A172 (cell line): ENCODE results near the gene PRDX3. TPM values are rescaled to one million over a fixed set of nuclear protein-coding genes. Genes with fewer than 3 reads are reported as not detected.

Experiments used
- DNase-seq: peaks from one replicate; pipeline ENCODE4 v3.0.0-alpha.2; 2015; ENCODE audit warnings: low spot score
- total RNA-seq: library from RNA; depleted of rRNA; stranded (reverse); fragments of >200 nt; shearing (Covaris generic); gene quantifications from 2 replicates; pipeline ENCODE4 v1.2.3, GENCODE V29; 2014; rRNA removed

The PRDX3 gene
- total RNA-seq, 1 experiment from 2014 or later: 407 TPM

DNA sequence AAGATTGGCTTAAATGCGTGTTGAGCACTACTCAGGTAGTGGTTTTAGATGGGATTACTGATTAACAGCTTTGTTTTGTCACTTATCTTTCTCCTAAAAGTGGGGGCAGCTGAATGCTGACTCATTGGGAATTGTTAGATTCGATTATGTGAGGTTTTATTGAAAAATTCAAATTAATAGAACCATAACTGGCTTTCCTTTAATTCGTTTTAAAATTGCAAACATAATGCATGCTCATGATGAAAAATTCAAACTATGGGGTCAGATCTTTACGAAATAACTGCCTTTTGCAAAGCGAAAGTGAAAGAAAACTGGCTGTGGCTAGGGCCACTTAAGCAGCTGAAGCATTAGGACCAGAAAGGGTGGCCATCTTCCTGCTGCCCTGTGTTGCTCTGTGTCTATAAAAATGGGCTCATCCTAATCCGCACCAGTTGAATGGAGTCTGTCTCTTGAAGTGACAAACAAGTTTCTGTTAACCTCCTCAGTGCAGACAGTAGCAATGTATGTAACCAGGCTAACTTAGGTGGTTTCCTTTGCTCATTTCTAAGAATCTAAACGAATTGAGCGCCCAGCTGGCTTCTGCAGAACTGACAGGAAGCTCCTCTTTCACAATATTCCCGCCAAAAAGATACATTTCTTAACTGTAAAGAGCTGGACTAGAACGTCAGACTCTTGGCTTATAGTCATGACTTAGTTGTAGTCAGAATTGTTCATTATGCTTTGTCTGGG, 46.9 kb downstream of the PRDX3 start:
- DNase-seq: peak; percentile 67

DNA sequence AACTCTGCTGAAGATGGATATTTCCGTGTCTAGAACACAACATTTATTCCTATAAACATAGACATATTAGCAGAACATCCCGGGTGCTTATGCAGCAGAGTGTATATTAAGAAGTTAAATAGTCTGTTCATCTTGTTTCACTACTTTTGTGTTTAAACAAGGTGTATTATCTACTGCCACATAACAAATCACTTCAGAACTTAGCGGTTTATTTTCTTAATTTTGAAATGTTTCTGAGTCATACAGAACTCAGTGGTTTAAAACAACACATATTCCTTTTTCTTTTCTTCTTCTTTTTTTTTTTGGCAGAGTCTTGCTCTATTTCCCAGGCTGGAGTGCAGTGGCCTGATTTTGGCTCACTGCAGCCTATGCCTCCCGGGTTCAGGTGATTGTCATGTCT, 48.9 kb downstream of the PRDX3 start:
- no peak for DNase-seq

DNA sequence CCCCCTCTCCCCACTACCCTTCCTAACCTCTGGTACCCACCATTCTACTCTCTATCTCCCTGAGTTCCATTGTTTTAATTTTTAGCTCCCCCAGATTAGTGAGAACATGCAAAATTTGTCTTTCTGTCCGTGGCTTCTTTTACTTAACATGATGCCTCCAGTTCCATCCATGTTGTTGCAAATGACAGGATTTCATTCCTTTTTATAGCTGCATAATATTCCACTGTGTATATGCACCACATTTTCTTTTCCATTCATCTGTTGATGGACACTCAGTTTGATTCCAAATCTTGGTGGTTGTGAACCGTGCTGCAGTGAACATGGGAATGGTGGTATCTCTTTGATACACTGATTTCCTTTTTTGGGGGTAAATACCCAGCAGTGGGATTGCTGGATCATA, 52.7 kb downstream of the PRDX3 start:
- DNase-seq: no peak

DNA sequence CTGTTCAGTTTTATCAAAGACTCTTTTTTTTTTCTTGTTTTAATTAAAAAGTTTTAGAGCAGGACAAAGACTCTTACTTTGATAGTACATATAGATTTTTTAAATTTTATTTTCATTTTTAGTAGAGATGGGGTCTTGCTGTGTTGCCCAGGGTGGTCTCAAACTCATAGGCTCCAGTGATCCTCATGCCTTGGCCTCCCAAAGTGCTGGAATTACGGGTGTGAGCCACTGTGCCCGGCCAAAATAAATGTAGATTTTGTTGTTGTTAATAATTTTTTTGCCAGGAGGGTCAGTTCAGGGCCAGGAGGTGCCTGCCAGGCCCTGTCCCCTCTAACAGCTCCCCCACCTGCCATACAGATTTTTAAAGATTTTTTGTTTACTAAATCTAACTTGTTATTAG, 57.7 kb downstream of the PRDX3 start:
- DNase-seq: no peak

DNA sequence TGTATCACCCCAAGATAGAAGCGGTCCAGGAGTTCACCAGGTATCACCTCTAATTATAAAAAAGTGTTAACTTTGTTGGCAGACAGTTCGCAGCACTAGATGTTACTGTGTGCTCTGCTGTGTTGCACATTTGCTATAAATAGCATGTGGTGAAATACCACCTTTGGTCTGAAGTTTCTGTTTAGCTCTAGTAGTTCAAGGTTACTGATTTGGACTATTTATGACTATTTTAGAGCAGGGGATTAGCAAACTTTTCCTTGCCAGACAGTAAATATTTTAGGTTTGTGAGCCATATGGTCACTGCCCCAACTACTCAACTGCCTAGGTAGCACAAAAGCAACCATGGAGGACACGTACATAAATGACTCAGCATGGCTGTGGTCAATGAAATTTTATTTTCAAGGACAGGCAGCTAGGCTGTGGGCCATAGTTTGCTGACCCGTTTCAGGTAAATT, 58.2 kb downstream of the PRDX3 start:
- peak; percentile 63 for DNase-seq

DNA sequence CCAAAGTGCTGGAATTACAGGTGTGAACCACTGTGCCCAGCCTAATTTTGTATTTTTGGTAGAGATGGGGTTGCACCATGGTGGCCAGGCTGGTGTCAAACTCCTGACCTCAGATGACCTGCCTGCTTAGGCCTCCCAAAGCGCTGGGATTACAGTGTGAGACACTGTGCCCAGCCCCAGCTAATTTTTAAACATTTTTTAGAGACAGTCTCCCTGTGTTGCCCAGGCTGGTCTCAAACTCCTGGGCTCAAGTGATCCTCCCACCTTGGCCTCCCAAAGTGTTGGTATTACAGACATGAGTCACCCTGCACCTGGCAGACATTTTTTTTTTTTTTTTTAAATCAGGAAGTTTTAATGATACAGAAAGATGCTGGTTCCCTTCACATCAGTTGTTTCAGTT, 59.2 kb downstream of the PRDX3 start:
- DNase-seq: no peak

DNA sequence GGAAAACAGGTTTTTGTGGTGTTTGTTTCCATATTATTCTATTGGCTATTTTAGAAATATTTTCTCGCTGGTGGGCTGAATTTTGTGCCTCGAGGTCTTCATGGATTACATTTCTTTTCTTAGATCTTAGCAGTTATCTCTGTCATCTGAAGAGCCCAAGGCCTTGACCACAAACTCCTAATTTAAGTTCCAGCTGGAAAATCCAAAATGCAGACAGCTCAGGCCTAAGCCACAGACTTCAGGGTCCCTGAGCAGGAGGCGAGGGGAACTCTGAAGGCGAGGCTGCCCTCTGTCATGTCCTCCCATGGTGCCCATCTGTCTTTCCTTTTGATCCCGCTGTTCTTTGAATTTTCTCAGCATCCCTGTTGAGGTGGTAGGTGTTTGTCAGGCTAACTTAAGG, 60.4 kb downstream of the PRDX3 start:
- DNase-seq: no peak

Other genes starting within 250 kb of the PRDX3 start
- gene NANOS1, start 149.1 kb downstream of the PRDX3 start, total RNA-seq: 1.3 TPM in 2 replicates
- 89.1 and 99.4 TPM in 2 replicates for gene EIF3A, start 98.0 kb downstream of the PRDX3 start, total RNA-seq
- gene DENND10, start 74.7 kb downstream of the PRDX3 start, total RNA-seq: 111 and 134 TPM in 2 replicates
- gene SFXN4, start 13.1 kb downstream of the PRDX3 start, total RNA-seq: 35.0 and 40.7 TPM in 2 replicates
- gene GRK5, start 28.8 kb upstream of the PRDX3 start, total RNA-seq: 12.2 and 13.0 TPM in 2 replicates